ENCODE measurements around the gene SDC3. TPM values are rescaled to one million over a fixed set of nuclear protein-coding genes. Genes with fewer than 3 reads are reported as not detected.

SDC3 gene
- total RNA-seq, 1 experiment from 2014 or later = 7.7 TPM

DNA sequence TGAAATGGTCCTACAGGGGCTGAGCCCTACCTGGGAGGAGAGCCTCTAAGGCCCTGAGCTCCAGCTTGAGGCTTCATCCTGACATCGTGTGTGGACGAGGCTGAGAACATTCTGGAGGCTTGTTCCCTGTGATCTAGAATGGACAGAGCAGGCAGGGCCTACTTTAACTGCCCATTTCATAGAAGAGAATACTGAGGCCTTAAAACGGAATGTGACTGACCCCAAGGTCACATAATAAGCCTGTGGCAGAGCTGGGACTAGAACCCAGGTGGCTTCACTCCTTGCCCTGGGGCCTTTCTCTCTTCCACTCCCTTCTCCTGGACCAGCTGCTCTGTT is 6.0 kb upstream of the SDC3 start:
- H3K4me1 ChIP-seq (ENCODE audit: insufficient read depth, low read length, poor library complexity, severe bottlenecking) = no peaks in the 10 kb centered on the region
- no peaks in the 10 kb centered on the region for H3K9me3 ChIP-seq (ENCODE audit: low read depth, low read length, poor library complexity, severe bottlenecking)
- no peak overlapping the region for H3K4me3 ChIP-seq (ENCODE audit: low read depth, low read length, poor library complexity, severe bottlenecking)
- no peaks in the 10 kb centered on the region for H3K27me3 ChIP-seq (replicated peaks; ENCODE audit: insufficient read depth, low read depth, low read length, poor library complexity)
- no peak overlapping the region for H3K27ac ChIP-seq (ENCODE audit: low read depth, low read length, poor library complexity, severe bottlenecking)
- BruUV-seq (replicated peaks) = no TSS peak
- no peak for TF ChIP-seq EZH2 (IDR thresholded peaks at IDR 0.05; ENCODE audit: borderline replicate concordance, low read depth, low read length, poor library complexity, severe bottlenecking)
- TF ChIP-seq, protein P1, sequence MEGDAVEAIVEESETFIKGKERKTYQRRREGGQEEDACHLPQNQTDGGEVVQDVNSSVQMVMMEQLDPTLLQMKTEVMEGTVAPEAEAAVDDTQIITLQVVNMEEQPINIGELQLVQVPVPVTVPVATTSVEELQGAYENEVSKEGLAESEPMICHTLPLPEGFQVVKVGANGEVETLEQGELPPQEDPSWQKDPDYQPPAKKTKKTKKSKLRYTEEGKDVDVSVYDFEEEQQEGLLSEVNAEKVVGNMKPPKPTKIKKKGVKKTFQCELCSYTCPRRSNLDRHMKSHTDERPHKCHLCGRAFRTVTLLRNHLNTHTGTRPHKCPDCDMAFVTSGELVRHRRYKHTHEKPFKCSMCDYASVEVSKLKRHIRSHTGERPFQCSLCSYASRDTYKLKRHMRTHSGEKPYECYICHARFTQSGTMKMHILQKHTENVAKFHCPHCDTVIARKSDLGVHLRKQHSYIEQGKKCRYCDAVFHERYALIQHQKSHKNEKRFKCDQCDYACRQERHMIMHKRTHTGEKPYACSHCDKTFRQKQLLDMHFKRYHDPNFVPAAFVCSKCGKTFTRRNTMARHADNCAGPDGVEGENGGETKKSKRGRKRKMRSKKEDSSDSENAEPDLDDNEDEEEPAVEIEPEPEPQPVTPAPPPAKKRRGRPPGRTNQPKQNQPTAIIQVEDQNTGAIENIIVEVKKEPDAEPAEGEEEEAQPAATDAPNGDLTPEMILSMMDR (conservative IDR thresholded peaks at IDR 0.05; ENCODE audit: low read depth, low read length) = no peak
- no peaks in the 10 kb centered on the region for H3K36me3 ChIP-seq (ENCODE audit: insufficient read depth, low read length, poor library complexity, severe bottlenecking)
- ChIA-PET POLR2A (ENCODE audit: low non-redundant PET) (no interaction called here), CTCF (interaction anchor here (0.6 kb wide), 1 partner anchor 47 kb away, joined by 3 read pairs; no protein-coding TSS in a partner anchor)
- intact Hi-C loops (cut with micrococcal nuclease; ENCODE audit: unreplicated experiment) = loop anchor here (5.0 kb wide), 1 partner anchor 132 kb away; no protein-coding TSS in a partner anchor
- no peak for DNase-seq (ENCODE audit: low spot score)

DNA sequence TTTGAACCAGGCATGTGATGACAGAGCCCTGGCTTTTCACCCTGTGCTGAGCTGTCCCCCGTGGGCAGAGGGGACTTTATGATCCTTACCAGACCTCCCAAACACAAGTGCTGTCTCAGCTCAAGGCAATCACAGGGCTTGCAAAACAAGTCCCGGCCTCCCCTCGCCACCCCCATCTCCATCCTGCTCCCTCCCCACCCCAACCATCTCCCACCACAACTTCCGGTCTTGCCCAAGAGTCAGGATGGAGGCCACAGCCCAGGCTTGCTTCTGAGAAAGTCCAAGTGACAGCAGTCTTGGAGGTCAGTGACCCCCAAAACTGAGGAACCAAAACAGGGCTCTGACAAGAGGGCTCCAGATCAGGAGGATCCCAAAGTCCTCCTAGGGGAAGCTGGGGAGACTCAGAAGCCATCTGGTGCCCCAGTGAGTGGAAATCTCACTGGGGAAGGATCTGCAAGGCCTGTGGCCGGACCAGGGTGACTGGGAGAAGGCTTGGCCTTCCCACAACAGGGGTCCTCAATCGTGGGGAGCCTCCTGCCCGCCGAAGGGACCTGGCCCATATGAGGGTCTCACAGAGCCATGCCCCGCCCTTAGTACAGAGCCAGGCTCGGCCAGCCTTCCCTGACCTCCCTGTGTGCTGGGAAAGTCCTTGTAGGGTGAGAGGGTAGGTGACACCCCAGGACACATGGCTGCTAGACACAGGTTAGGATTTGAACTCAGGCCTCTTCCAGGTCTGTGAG is 4.5 kb upstream of the SDC3 start:
- H3K4me3 ChIP-seq (ENCODE audit: low read depth, low read length, poor library complexity, severe bottlenecking) = no peak overlapping the region
- H3K36me3 ChIP-seq (ENCODE audit: insufficient read depth, low read length, poor library complexity, severe bottlenecking) = no peaks in the 10 kb centered on the region
- BruUV-seq (replicated peaks) = no TSS peak
- no peak for DNase-seq (ENCODE audit: low spot score)
- no peak overlapping the region for H3K27ac ChIP-seq (ENCODE audit: low read depth, low read length, poor library complexity, severe bottlenecking)
- CTCF ChIA-PET = interaction anchor here (0.8 to 3.8 kb wide), 5 partner anchors 110 to 135 kb away, joined by 4 to 64 read pairs (median 5); no protein-coding TSS in a partner anchor
- peaks cover 8% of the 10 kb centered on the region for H3K4me1 ChIP-seq (ENCODE audit: insufficient read depth, low read length, poor library complexity, severe bottlenecking)
- H3K9me3 ChIP-seq (ENCODE audit: low read depth, low read length, poor library complexity, severe bottlenecking) = no peaks in the 10 kb centered on the region
- H3K27me3 ChIP-seq (replicated peaks; ENCODE audit: insufficient read depth, low read depth, low read length, poor library complexity) = peaks cover under 1% of the 10 kb centered on the region
- TF ChIP-seq EZH2 (IDR thresholded peaks at IDR 0.05; ENCODE audit: borderline replicate concordance, low read depth, low read length, poor library complexity, severe bottlenecking) = no peak
- TF ChIP-seq, protein P1 (conservative IDR thresholded peaks at IDR 0.05; ENCODE audit: low read depth, low read length) = no peak
- POLR2A ChIA-PET (ENCODE audit: low non-redundant PET) = interaction anchor here (0.6 kb wide), 1 partner anchor 39 kb away, joined by 3 read pairs; no protein-coding TSS in a partner anchor
- intact Hi-C loops (cut with micrococcal nuclease; ENCODE audit: unreplicated experiment) = loop anchor here (5.0 kb wide), 1 partner anchor 131 kb away; no protein-coding TSS in a partner anchor

DNA sequence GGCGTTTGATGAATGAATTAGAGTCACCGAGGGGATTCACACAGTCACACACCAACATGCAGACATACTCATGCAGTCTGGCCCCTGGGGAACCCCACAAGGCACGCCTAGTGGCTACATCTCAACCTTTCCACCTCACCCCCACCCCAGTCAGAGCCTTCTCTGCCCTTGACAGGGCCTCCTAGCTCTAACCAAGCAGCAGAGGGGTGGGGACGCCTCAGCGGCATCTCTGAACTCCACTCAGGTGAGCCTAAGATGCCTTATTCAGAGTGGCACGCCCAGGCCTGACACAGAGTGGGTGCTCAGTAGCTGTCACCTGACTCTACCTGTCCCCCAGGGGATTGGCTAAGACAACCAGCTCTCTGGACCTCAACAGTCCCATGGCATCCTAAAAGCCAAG is 3.7 kb upstream of the SDC3 start:
- TF ChIP-seq, protein P1 (conservative IDR thresholded peaks at IDR 0.05; ENCODE audit: low read depth, low read length) = no peak
- no peak for TF ChIP-seq EZH2 (IDR thresholded peaks at IDR 0.05; ENCODE audit: borderline replicate concordance, low read depth, low read length, poor library complexity, severe bottlenecking)
- intact Hi-C loops (cut with micrococcal nuclease; ENCODE audit: unreplicated experiment) = loop anchor here (5.0 kb wide), 1 partner anchor 130 kb away; no protein-coding TSS in a partner anchor
- Histone ChIP-seq H3K36me3 (ENCODE audit: insufficient read depth, low read length, poor library complexity, severe bottlenecking) (no peaks in the 10 kb centered on the region), H3K4me1 (ENCODE audit: insufficient read depth, low read length, poor library complexity, severe bottlenecking) (peaks cover 8% of the 10 kb centered on the region), H3K27me3 (replicated peaks; ENCODE audit: insufficient read depth, low read depth, low read length, poor library complexity) (peaks cover 9% of the 10 kb centered on the region), H3K4me3 (ENCODE audit: low read depth, low read length, poor library complexity, severe bottlenecking) (no peak overlapping the region), H3K27ac (ENCODE audit: low read depth, low read length, poor library complexity, severe bottlenecking) (no peak overlapping the region), H3K9me3 (ENCODE audit: low read depth, low read length, poor library complexity, severe bottlenecking) (no peaks in the 10 kb centered on the region)
- BruUV-seq (replicated peaks) = no TSS peak
- no peak for DNase-seq (ENCODE audit: low spot score)
- ChIA-PET CTCF (interaction anchor here (0.7 to 3.8 kb wide), 5 partner anchors 110 to 193 kb away, joined by 4 to 64 read pairs (median 4); no protein-coding TSS in a partner anchor), POLR2A (ENCODE audit: low non-redundant PET) (no interaction called here)
